Common myeloid progenitor, CD34-positive (primary cell): ENCODE data around the gene MCC.
A peak's percentile ranks its signal among the peaks of the same experiment; 100 is the strongest.

Experiments used
- CTCF ChIA-PET: fragments of 350-600 bp; sonication (Branson Sonifier 250); formaldehyde crosslinking; loops from one replicate; lab custom pipeline; 2021; ENCODE audit warnings: antibody characterized with exemption; lab: Charles Lee
- POLR2A ChIA-PET: fragments of 350-600 bp; sonication (Branson Sonifier 250); formaldehyde crosslinking; loops from one replicate; lab custom pipeline; 2021; ENCODE audit warnings: antibody characterized with exemption; lab: Charles Lee
- DNase-seq, 3 donors: peaks; one replicate each; pipeline versions ENCODE4 v3.0.0 to v3.0.0-alpha.2; 2013
- H3K27ac ChIP-seq, 2 experiments: 1 replicate in 1 of 2; 2 replicates in 1 of 2; pipeline ENCODE4 v1.7.0; 2013; ENCODE audit warnings: inconsistent platforms in 2 of 2, low read length in 2 of 2, mild to moderate bottlenecking in 2 of 2, low read depth in 1 of 2, moderate library complexity in 1 of 2; ENCODE audit not compliant: severe bottlenecking in 2 of 2, insufficient read depth in 1 of 2, poor library complexity in 1 of 2
- H3K27me3 ChIP-seq, 5 experiments: replicated peaks in 2 of 5; 1 replicate in 3 of 5; 2 replicates in 2 of 5; pipeline versions ENCODE4 v1.6.1 to v1.7.0; 2013; ENCODE audit warnings: low read length in 4 of 5, mild to moderate bottlenecking in 2 of 5, moderate library complexity in 2 of 5, inconsistent platforms in 1 of 5; ENCODE audit not compliant: insufficient read depth in 5 of 5, control insufficient read depth in 4 of 5
- H3K36me3 ChIP-seq, 4 experiments: 1 replicate in 2 of 4; 2 replicates in 2 of 4; pipeline versions ENCODE4 v1.6.1 to v1.7.0; 2013; ENCODE audit warnings: low read length in 3 of 4, control low read depth in 1 of 4, mild to moderate bottlenecking in 1 of 4; ENCODE audit not compliant: control insufficient read depth in 4 of 4, insufficient read depth in 4 of 4
- H3K4me1 ChIP-seq, 4 experiments: 1 replicate in 3 of 4; 2 replicates in 1 of 4; pipeline versions ENCODE4 v1.6.1 to v1.7.1; 2013; ENCODE audit warnings: low read length in 3 of 4, mild to moderate bottlenecking in 3 of 4, control low read depth in 1 of 4, inconsistent platforms in 1 of 4, moderate library complexity in 1 of 4; ENCODE audit not compliant: control insufficient read depth in 4 of 4, insufficient read depth in 4 of 4; ENCODE audit errors: control extremely low read depth in 1 of 4
- H3K4me3 ChIP-seq, 7 experiments: 1 replicate in 4 of 7; 2 replicates in 3 of 7; pipeline versions ENCODE4 v1.5.1 to v1.7.0; 2013; ENCODE audit warnings: mild to moderate bottlenecking in 7 of 7, low read length in 6 of 7, moderate library complexity in 6 of 7, inconsistent platforms in 2 of 7, low read depth in 2 of 7, control low read depth in 1 of 7; ENCODE audit not compliant: insufficient read depth in 4 of 7, control insufficient read depth in 1 of 7; ENCODE audit errors: extremely low read depth in 1 of 7
- H3K9me3 ChIP-seq, 5 experiments: 1 replicate in 4 of 5; 2 replicates in 1 of 5; pipeline versions ENCODE4 v1.6.1 to v1.7.1; 2013; ENCODE audit warnings: low read length in 4 of 5, mild to moderate bottlenecking in 2 of 5, inconsistent platforms in 1 of 5, low read depth in 1 of 5, moderate library complexity in 1 of 5; ENCODE audit not compliant: control insufficient read depth in 4 of 5, insufficient read depth in 2 of 5; ENCODE audit errors: control extremely low read depth in 1 of 5
- WGBS: methylation state at CpG from one replicate; pipeline ENCODE4 v1.1.5; 2013; ENCODE audit not compliant: insufficient coverage; 5-methylcytosine and 5-hydroxymethylcytosine counted together

MCC gene

GRCh38 chr5:113042491-113043243, 445.6 kb downstream of the MCC start:
- Histone ChIP-seq H3K4me3 (no peak overlapping the region), H3K27ac (peak overlapping the region in 1 of 2 experiments; percentile 20), H3K36me3 (no peaks in the 10 kb centered on the region), H3K9me3 (no peaks in the 10 kb centered on the region), H3K27me3 (peaks cover 0 to 9% (median 0%) of the 10 kb centered on the region in 5 experiments), H3K4me1 (peaks cover 0 to 12% (median under 1%) of the 10 kb centered on the region in 4 experiments)
- ChIA-PET CTCF (interaction anchor here (0.6 to 1.0 kb wide), 3 partner anchors 218 to 565 kb away, joined by 3 read pairs; no protein-coding TSS in a partner anchor), POLR2A (no interaction called here)
- DNase-seq, result no peak
- WGBS, result no CpG with 5 or more reads among the region's 4 CpGs

- Histone ChIP-seq H3K4me1 (peaks cover 0 to 3% (median 0%) of the 10 kb centered on the region in 4 experiments), H3K4me3 (no peak overlapping the region), H3K27ac (no peak overlapping the region), H3K27me3 (peaks cover 0 to 9% (median 0%) of the 10 kb centered on the region in 5 experiments), H3K36me3 (no peaks in the 10 kb centered on the region), H3K9me3 (no peaks in the 10 kb centered on the region)
- POLR2A ChIA-PET, result no interaction called here
- CTCF ChIA-PET, result interaction anchor here (1.2 kb wide), 1 partner anchor 17 kb away, joined by 3 read pairs; no protein-coding TSS in a partner anchor
- no peak for DNase-seq
- WGBS, result 98% methylated on average over 3 of the region's 6 CpGs
Measured at GRCh38 chr5:113040672-113041260, 447.5 kb downstream of the MCC start.

GRCh38 chr5:113039934-113040285, 448.3 kb downstream of the MCC start:
- Histone ChIP-seq H3K36me3 (no peaks in the 10 kb centered on the region), H3K4me3 (no peak overlapping the region), H3K4me1 (peaks cover 0 to 3% (median 0%) of the 10 kb centered on the region in 4 experiments), H3K27me3 (peaks cover 0 to 9% (median 0%) of the 10 kb centered on the region in 5 experiments), H3K27ac (no peak overlapping the region), H3K9me3 (no peaks in the 10 kb centered on the region)
- DNase-seq, result no peak
- WGBS, result 96% methylated on average over 4 of the region's 4 CpGs
- CTCF ChIA-PET, result no interaction called here
- POLR2A ChIA-PET, result no interaction called here

GRCh38 chr5:113039229-113039933, 448.9 kb downstream of the MCC start:
- H3K4me1 ChIP-seq, result peaks cover 0 to 3% (median 0%) of the 10 kb centered on the region in 4 experiments
- DNase-seq, result no peak
- WGBS, result 90% methylated on average over 11 of the region's 14 CpGs
- no peak overlapping the region for H3K4me3 ChIP-seq
- no peaks in the 10 kb centered on the region for H3K36me3 ChIP-seq
- no peaks in the 10 kb centered on the region for H3K9me3 ChIP-seq
- POLR2A ChIA-PET, result no interaction called here
- peaks cover 0 to 9% (median 0%) of the 10 kb centered on the region in 5 experiments for H3K27me3 ChIP-seq
- no peak overlapping the region for H3K27ac ChIP-seq
- CTCF ChIA-PET, result no interaction called here

- WGBS, result 92% methylated on average over 8 of the region's 9 CpGs
- H3K4me1 ChIP-seq, result peaks cover 0 to 3% (median 0%) of the 10 kb centered on the region in 4 experiments
- H3K4me3 ChIP-seq, result no peak overlapping the region
- peaks cover 0 to 9% (median 0%) of the 10 kb centered on the region in 5 experiments for H3K27me3 ChIP-seq
- no peak for DNase-seq
- H3K9me3 ChIP-seq, result no peaks in the 10 kb centered on the region
- POLR2A ChIA-PET, result no interaction called here
- no peak overlapping the region for H3K27ac ChIP-seq
- H3K36me3 ChIP-seq, result no peaks in the 10 kb centered on the region
- CTCF ChIA-PET, result no interaction called here
Measured at GRCh38 chr5:113038714-113039113, 449.5 kb downstream of the MCC start.

- no peak overlapping the region for H3K4me3 ChIP-seq
- peaks cover 0 to 9% (median 0%) of the 10 kb centered on the region in 5 experiments for H3K27me3 ChIP-seq
- H3K9me3 ChIP-seq, result no peaks in the 10 kb centered on the region
- 100% methylated on average over 1 of the region's 1 CpG for WGBS
- H3K4me1 ChIP-seq, result peaks cover 0 to 3% (median 0%) of the 10 kb centered on the region in 4 experiments
- CTCF ChIA-PET, result interaction anchor here (0.6 to 0.9 kb wide), 2 partner anchors 42 to 52 kb away, joined by 3 to 4 read pairs; no protein-coding TSS in a partner anchor
- DNase-seq, result no peak
- H3K36me3 ChIP-seq, result no peaks in the 10 kb centered on the region
- POLR2A ChIA-PET, result no interaction called here
- H3K27ac ChIP-seq, result no peak overlapping the region
Measured at GRCh38 chr5:113038136-113038535, 450.1 kb downstream of the MCC start.
